GM12892 (cell line): ENCODE results near the gene LIN9.

Experiments
- POLR2A ChIP-seq: IDR thresholded peaks from 2 replicates; pipeline ENCODE4 v1.6.1; 2011; ENCODE audit warnings: low read depth, low read length, control low read depth
- POLR2AphosphoS5 ChIP-seq: IDR thresholded peaks from 2 replicates; pipeline ENCODE4 v1.6.1; 2011; ENCODE audit warnings: low read depth, low read length, control low read depth
- TAF1 ChIP-seq: IDR thresholded peaks from 2 replicates; pipeline ENCODE4 v1.6.1; 2011; ENCODE audit warnings: low read depth, mild to moderate bottlenecking, control low read depth, low read length, borderline replicate concordance

DNA sequence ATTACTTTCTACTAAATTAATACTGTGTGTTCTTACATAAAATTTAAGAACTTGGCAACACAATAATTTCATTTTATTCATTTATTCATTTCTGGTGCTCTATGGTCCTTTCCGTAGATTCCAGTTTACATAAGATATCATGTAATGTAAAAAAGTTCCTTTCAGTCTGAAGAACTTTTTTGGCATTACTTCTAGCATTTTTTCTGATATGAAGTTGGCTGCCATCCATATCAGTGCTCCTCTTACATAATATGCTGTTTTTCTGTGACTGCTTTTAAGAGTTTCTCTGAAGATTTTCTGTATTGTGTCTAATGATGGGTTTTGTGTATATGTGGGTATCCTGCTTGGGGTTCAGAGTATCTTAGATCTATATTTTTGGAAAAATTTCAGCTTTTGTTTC, 34.8 kb downstream of the LIN9 start:
- TF ChIP-seq POLR2AphosphoS5, result no peak
- no peak for TF ChIP-seq POLR2A
- TF ChIP-seq TAF1, result no peak
